GM12878 (cell line): ENCODE measurements around the gene DNMT3B. TPM values are rescaled to one million over a fixed set of nuclear protein-coding genes. Genes with fewer than 3 reads are reported as not detected.
A peak's percentile ranks its signal among the peaks of the same experiment; 100 is the strongest.

ENCODE experiments used
- ATAC-seq: fragments of 200-7000 bp; cut with Tn5 transposase; 3 replicates; pipeline ENCODE4 v1.9.1; 2020; ENCODE audit warnings: mild to moderate bottlenecking, moderate library complexity
- BruUV-seq: library from RNA; stranded (reverse); fragments of 400-500 nt; replicated peaks from 2 replicates; lab custom pipeline; 2021; lab: Mats Ljungman, UMichigan
- CTCF ChIA-PET: fragments of 300-600 bp; sonication (Branson Sonifier 250); formaldehyde crosslinking; extraction: SDS; loops from one replicate; lab custom pipeline; 2021; ENCODE audit warnings: inconsistent platforms; lab: Yijun Ruan, JAX
- POLR2A ChIA-PET: fragments of 350-600 bp; formaldehyde crosslinking; extraction: SDS; loops from one replicate; lab custom pipeline; 2021; ENCODE audit warnings: inconsistent platforms; lab: Charles Lee
- RAD21 ChIA-PET: fragments of 300-600 bp; sonication (Branson Sonifier 250); formaldehyde crosslinking; loops from one replicate; lab custom pipeline; 2023; ENCODE audit warnings: antibody characterized with exemption; ENCODE audit not compliant: unreplicated experiment; lab: Charles Lee
- SMC1A ChIA-PET: fragments of 300-600 bp; sonication (Branson Sonifier 250); formaldehyde crosslinking; loops from one replicate; lab custom pipeline; 2023; ENCODE audit not compliant: unreplicated experiment, uncharacterized antibody; lab: Charles Lee
- DNase-seq: peaks from one replicate; pipeline ENCODE4 v3.0.0-alpha.2; 2011; ENCODE audit warnings: low read depth, low spot score
- FAIRE-seq: peaks from 3 replicates; lab custom pipeline; 2011; peaks lifted over from hg19 to GRCh38; lab: Jason Lieb, UNC
- H2AFZ ChIP-seq: 2 replicates; pipeline ENCODE4 v1.6.0; 2011; ENCODE audit warnings: low read depth, low read length, control low read depth; ENCODE audit not compliant: control insufficient read depth
- H3K27ac ChIP-seq: 2 replicates; pipeline ENCODE4 v1.5.1; 2011; ENCODE audit warnings: control low read depth; ENCODE audit not compliant: control insufficient read depth, insufficient read depth
- H3K27me3 ChIP-seq, 2 experiments: replicated peaks in 1 of 2; 2 replicates each; pipeline versions ENCODE4 v1.6.0 to v1.6.1; 2011; ENCODE audit warnings: low read length in 1 of 2; ENCODE audit not compliant: control insufficient read depth in 2 of 2, insufficient read depth in 2 of 2
- H3K36me3 ChIP-seq, 2 experiments: 2 replicates each; pipeline ENCODE4 v1.5.1; 2011; ENCODE audit warnings: low read length in 1 of 2; ENCODE audit not compliant: control insufficient read depth in 2 of 2, insufficient read depth in 2 of 2
- H3K4me1 ChIP-seq: 2 replicates; pipeline ENCODE4 v1.6.1; 2011; ENCODE audit warnings: mild to moderate bottlenecking, low read length, moderate library complexity, mixed read lengths; ENCODE audit not compliant: control insufficient read depth, insufficient read depth
- H3K4me2 ChIP-seq: 2 replicates; pipeline ENCODE4 v1.6.0; 2011; ENCODE audit warnings: control low read depth; ENCODE audit not compliant: control insufficient read depth, insufficient read depth
- H3K4me3 ChIP-seq: fragments of 200-600 bp; sonication (generic); 2 replicates; pipeline ENCODE4 v1.5.1; 2016
- H3K79me2 ChIP-seq: 2 replicates; pipeline ENCODE4 v1.6.0; 2011; ENCODE audit warnings: low read length; ENCODE audit not compliant: control insufficient read depth, insufficient read depth
- H3K9ac ChIP-seq: 2 replicates; pipeline ENCODE4 v1.8.0; 2011; ENCODE audit warnings: low read length, control low read depth, mixed read lengths; ENCODE audit not compliant: control insufficient read depth, insufficient read depth
- H3K9me3 ChIP-seq: replicated peaks from 3 replicates; pipeline ENCODE4 v1.5.1; 2011; ENCODE audit warnings: mild to moderate bottlenecking, low read length; ENCODE audit not compliant: control insufficient read depth, insufficient read depth
- H4K20me1 ChIP-seq: 2 replicates; pipeline ENCODE4 v1.6.0; 2011; ENCODE audit not compliant: control insufficient read depth, insufficient read depth
- ASH2L ChIP-seq: fragments of 300-600, 200-600 bp; sonication (generic); IDR thresholded peaks from 2 replicates; pipeline ENCODE4 v1.6.1; 2017; ENCODE audit warnings: low read depth, mild to moderate bottlenecking, borderline replicate concordance
- KAT2A ChIP-seq: conservative IDR thresholded peaks from 2 replicates; pipeline ENCODE4 v1.6.1; 2011; ENCODE audit warnings: low read depth, low read length; ENCODE audit not compliant: control insufficient read depth
- MEF2A ChIP-seq: IDR thresholded peaks from 2 replicates; pipeline ENCODE4 v1.6.1; 2011; ENCODE audit warnings: low read depth, mild to moderate bottlenecking, low read length, moderate library complexity; ENCODE audit not compliant: insufficient read depth
- RAD21 ChIP-seq: IDR thresholded peaks from 2 replicates; pipeline ENCODE4 v1.6.1; 2011; ENCODE audit warnings: mild to moderate bottlenecking, low read depth, low read length, moderate library complexity; ENCODE audit not compliant: insufficient read depth
- RCOR1 ChIP-seq: conservative IDR thresholded peaks from 2 replicates; pipeline ENCODE4 v1.6.1; 2012; ENCODE audit warnings: low read depth, low read length, improper control_type of control experiment
- RUNX3 ChIP-seq: IDR thresholded peaks from 2 replicates; pipeline ENCODE4 v1.6.1; 2012; ENCODE audit warnings: low read length, inconsistent platforms
- SPI1 ChIP-seq: IDR thresholded peaks from 2 replicates; pipeline ENCODE4 v1.6.1; 2011; ENCODE audit warnings: low read depth, mild to moderate bottlenecking, low read length, moderate library complexity, borderline replicate concordance; ENCODE audit not compliant: insufficient read depth
- WGBS: methylation state at CpG from one replicate; pipeline ENCODE4 v1.1.6; 2016; ENCODE audit warnings: low lambda C conversion rate; ENCODE audit not compliant: insufficient replicate concordance, insufficient coverage; ENCODE audit errors: missing lambda C conversion rate; 5-methylcytosine and 5-hydroxymethylcytosine counted together
- in situ Hi-C: fragments of 300-500 bp; cut with MboI; formaldehyde crosslinking; loops from 9 replicates; pipeline ENCODE4 v1.14.3; 2018; ENCODE audit warnings: mixed read lengths
- intact Hi-C: fragments of 100-400 bp; cut with micrococcal nuclease; formaldehyde crosslinking; loops from one replicate; pipeline ENCODE4 v1.14.2; 2022; ENCODE audit not compliant: unreplicated experiment
- polyA plus RNA-seq, 11 experiments: library from polyadenylated mRNA; depleted of rRNA in 4 of 11; unstranded in 6 of 11; stranded (reverse) in 5 of 11; fragments of >200 nt; fragmentation: Nextera tagmentation in 4 of 11; fragmentation: Illumina TruSeq in 1 of 11; extraction: Ambion mirVana in 4 of 11; extraction: Trizol in 1 of 11; gene quantifications; 1 replicate in 1 of 11; 2 replicates in 10 of 11; pipeline versions ENCODE4 v1.2.1 to v1.2.3, GENCODE V29; 2011 to 2016; ENCODE audit warnings: inconsistent platforms in 2 of 11, missing spikeins in 2 of 11, low read depth in 1 of 11
- total RNA-seq, 4 experiments: library from RNA; depleted of rRNA in 3 of 4; stranded (reverse); fragments of >200 nt in 3 of 4; fragmentation: Illumina TruSeq in 1 of 4; extraction: Trizol in 1 of 4; gene quantifications; 2 replicates each; pipeline versions ENCODE4 v1.2.1 to v1.2.3, GENCODE V29; 2013 to 2021
- TF ChIP-seq, protein P1 (sequence below): IDR thresholded peaks from 2 replicates; pipeline ENCODE4 v1.6.1; 2012; ENCODE audit warnings: low read depth, low read length, improper control_type of control experiment
- TF ChIP-seq, protein P2 (sequence below): fragments of 450-650 bp; IDR thresholded peaks from 2 replicates; pipeline ENCODE4 v1.6.1; 2017; ENCODE audit warnings: mild to moderate bottlenecking
- TF ChIP-seq, protein P3 (sequence below): IDR thresholded peaks from 2 replicates; pipeline ENCODE4 v1.6.1; 2011; ENCODE audit warnings: borderline replicate concordance, low read depth, mild to moderate bottlenecking, moderate library complexity, mixed read lengths, low read length; ENCODE audit not compliant: insufficient read depth; ENCODE audit errors: extremely low read length
- TF ChIP-seq, protein P4 (sequence below): IDR thresholded peaks from 2 replicates; pipeline ENCODE4 v1.6.1; 2011; ENCODE audit warnings: mild to moderate bottlenecking, low read depth, low read length, moderate library complexity; ENCODE audit not compliant: insufficient replicate concordance

Gene DNMT3B
- total and polyA plus RNA-seq, 10 of the 15 experiments (the other 5 are each of a cell fraction or from before 2014, with no cell fraction given) = 0.23 to 1.9 (median 1.1) TPM

DNA sequence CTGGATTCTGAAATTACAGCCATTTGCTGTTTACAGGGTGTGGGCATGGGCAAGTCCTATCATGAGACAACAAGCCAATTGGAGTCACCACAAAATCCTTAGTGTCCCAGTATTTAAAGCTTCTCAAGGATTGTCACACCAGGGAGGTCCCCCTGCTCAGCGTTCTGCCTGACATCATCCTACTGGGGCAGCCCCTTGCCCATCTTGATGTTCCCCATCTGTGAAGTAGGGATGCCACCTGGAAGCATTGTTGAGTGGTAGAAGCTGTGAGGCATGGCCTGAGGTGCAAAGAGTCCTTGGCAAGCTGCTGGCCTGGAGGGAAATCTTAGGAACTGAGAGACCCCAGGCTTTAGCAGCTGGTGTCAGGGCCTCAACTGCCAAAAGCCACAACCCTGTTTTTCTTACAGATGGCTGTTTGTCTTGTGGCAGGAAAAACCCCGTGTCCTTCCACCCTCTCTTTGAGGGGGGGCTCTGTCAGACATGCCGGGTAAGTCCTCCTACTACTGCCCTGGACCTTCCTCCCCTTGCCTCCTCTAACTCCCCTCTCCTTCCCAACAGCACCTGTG is 34.3 kb downstream of the DNMT3B start (continued):
- TF ChIP-seq, protein P1, sequence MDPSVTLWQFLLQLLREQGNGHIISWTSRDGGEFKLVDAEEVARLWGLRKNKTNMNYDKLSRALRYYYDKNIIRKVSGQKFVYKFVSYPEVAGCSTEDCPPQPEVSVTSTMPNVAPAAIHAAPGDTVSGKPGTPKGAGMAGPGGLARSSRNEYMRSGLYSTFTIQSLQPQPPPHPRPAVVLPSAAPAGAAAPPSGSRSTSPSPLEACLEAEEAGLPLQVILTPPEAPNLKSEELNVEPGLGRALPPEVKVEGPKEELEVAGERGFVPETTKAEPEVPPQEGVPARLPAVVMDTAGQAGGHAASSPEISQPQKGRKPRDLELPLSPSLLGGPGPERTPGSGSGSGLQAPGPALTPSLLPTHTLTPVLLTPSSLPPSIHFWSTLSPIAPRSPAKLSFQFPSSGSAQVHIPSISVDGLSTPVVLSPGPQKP = no peak
- TF ChIP-seq SPI1 (no peak), KAT2A (no peak)

DNA sequence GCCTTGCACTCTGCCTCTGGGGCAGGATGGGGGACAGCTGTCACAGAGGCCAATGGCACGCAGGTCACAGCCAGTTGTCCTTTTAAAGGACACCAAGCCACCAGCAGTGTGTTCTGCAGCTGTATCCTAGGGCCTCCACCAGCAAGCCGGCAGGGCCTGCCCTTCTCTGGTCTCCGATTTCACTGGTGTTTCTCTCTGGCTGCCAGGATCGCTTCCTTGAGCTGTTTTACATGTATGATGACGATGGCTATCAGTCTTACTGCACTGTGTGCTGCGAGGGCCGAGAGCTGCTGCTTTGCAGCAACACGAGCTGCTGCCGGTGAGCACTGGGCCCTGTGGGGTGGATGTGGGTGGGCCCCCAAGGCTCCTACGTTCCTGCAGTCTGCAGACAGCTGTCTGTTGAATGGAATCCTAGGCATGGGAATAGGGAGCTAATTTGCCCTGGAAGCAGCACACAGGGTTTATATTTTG is 34.8 kb downstream of the DNMT3B start:
- FAIRE-seq (no peak), ATAC-seq (no peak), DNase-seq (no peak)
- H3K36me3 ChIP-seq = no peaks in the 10 kb centered on the region
- H4K20me1 ChIP-seq = no peaks in the 10 kb centered on the region
- H3K79me2 ChIP-seq = no peaks in the 10 kb centered on the region
- H3K9ac ChIP-seq = no peak overlapping the region
- no peaks in the 10 kb centered on the region for H3K27me3 ChIP-seq
- peak overlapping the region; percentile 3; the same call in 1 of the 2 replicates for H2AFZ ChIP-seq
- H3K4me3 ChIP-seq = no peak overlapping the region
- 58% methylated on average over 10 of the region's 10 CpGs for WGBS
- in situ Hi-C loops (no loop called here), intact Hi-C loops (no loop called here)
- H3K4me1 ChIP-seq = peaks cover 26% of the 10 kb centered on the region
- CTCF ChIA-PET = interaction anchor here (0.8 to 1.2 kb wide), 3 partner anchors 18 to 123 kb away, joined by 3 to 4 read pairs (median 3); partner anchors contain the start of gene C20orf203
- POLR2A ChIA-PET = interaction anchor here (0.5 to 0.8 kb wide), 3 partner anchors 261 to 397 kb away, joined by 3 to 6 read pairs (median 4); no protein-coding TSS in a partner anchor
- H3K27ac ChIP-seq = no peak overlapping the region
- BruUV-seq = no TSS peak
- RAD21 ChIA-PET = no interaction called here
- H3K9me3 ChIP-seq = no peaks in the 10 kb centered on the region
- SMC1A ChIA-PET = interaction anchor here (0.8 kb wide), 1 partner anchor 88 kb away, joined by 3 read pairs; no protein-coding TSS in a partner anchor
- no peak overlapping the region for H3K4me2 ChIP-seq
- TF ChIP-seq RCOR1 = no peak
- TF ChIP-seq RAD21 = no peak
- TF ChIP-seq, protein P2, sequence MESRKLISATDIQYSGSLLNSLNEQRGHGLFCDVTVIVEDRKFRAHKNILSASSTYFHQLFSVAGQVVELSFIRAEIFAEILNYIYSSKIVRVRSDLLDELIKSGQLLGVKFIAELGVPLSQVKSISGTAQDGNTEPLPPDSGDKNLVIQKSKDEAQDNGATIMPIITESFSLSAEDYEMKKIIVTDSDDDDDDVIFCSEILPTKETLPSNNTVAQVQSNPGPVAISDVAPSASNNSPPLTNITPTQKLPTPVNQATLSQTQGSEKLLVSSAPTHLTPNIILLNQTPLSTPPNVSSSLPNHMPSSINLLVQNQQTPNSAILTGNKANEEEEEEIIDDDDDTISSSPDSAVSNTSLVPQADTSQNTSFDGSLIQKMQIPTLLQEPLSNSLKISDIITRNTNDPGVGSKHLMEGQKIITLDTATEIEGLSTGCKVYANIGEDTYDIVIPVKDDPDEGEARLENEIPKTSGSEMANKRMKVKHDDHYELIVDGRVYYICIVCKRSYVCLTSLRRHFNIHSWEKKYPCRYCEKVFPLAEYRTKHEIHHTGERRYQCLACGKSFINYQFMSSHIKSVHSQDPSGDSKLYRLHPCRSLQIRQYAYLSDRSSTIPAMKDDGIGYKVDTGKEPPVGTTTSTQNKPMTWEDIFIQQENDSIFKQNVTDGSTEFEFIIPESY = no peak
- no peak for TF ChIP-seq RUNX3
- TF ChIP-seq ASH2L = no peak
- TF ChIP-seq, protein P3, sequence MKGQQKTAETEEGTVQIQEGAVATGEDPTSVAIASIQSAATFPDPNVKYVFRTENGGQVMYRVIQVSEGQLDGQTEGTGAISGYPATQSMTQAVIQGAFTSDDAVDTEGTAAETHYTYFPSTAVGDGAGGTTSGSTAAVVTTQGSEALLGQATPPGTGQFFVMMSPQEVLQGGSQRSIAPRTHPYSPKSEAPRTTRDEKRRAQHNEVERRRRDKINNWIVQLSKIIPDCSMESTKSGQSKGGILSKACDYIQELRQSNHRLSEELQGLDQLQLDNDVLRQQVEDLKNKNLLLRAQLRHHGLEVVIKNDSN = no peak
- TF ChIP-seq, protein P4, sequence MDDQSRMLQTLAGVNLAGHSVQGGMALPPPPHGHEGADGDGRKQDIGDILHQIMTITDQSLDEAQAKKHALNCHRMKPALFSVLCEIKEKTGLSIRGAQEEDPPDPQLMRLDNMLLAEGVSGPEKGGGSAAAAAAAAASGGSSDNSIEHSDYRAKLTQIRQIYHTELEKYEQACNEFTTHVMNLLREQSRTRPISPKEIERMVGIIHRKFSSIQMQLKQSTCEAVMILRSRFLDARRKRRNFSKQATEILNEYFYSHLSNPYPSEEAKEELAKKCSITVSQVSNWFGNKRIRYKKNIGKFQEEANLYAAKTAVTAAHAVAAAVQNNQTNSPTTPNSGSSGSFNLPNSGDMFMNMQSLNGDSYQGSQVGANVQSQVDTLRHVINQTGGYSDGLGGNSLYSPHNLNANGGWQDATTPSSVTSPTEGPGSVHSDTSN = no peak
- no peak for TF ChIP-seq MEF2A
